OCI-LY3 (cell line): Measurements from ENCODE around the gene UBTD1.
A peak's percentile ranks its signal among the peaks of the same experiment; 100 is the strongest.

Experiments used
- H2AFZ ChIP-seq: fragments of 200-600, 300-600 bp; shearing (Covaris generic); 2 replicates; pipeline ENCODE4 v1.6.0; 2014; ENCODE audit warnings: antibody characterized with exemption, low read depth, low read length
- H3K27ac ChIP-seq: fragments of 200-600, 300-600 bp; sonication (generic); 2 replicates; pipeline ENCODE4 v1.5.1; 2014; ENCODE audit warnings: mild to moderate bottlenecking, low read length, moderate library complexity, mixed read lengths
- H3K27me3 ChIP-seq: fragments of 200-600, 300-600 bp; sonication (generic); 2 replicates; pipeline ENCODE4 v1.6.1; 2014; ENCODE audit warnings: low read depth, low read length, mixed read lengths
- H3K36me3 ChIP-seq: fragments of 200-600, 300-600 bp; sonication (generic); replicated peaks from 2 replicates; pipeline ENCODE3; 2014; ENCODE audit warnings: low read depth, low read length, mixed read lengths
- H3K4me1 ChIP-seq: fragments of 300-600, 200-600 bp; sonication (generic); 2 replicates; pipeline ENCODE4 v1.6.1; 2014; ENCODE audit warnings: low read length, mixed read lengths
- H3K4me2 ChIP-seq: fragments of 200-600, 300-600 bp; sonication (generic); 2 replicates; pipeline ENCODE4 v1.6.1; 2014; ENCODE audit warnings: low read length, mixed read lengths
- H3K4me3 ChIP-seq: fragments of 300-600, 200-600 bp; sonication (generic); 2 replicates; pipeline ENCODE4 v1.5.1; 2014; ENCODE audit warnings: antibody characterized with exemption, mild to moderate bottlenecking, low read length, moderate library complexity
- H3K79me2 ChIP-seq: fragments of 300-600, 200-600 bp; shearing (Covaris generic); 2 replicates; pipeline ENCODE4 v1.6.1; 2014; ENCODE audit warnings: mild to moderate bottlenecking, low read length, mixed read lengths
- H3K9ac ChIP-seq: fragments of 300-600, 200-600 bp; shearing (Covaris generic); 2 replicates; pipeline ENCODE4 v1.6.0; 2014; ENCODE audit warnings: mild to moderate bottlenecking, low read length, moderate library complexity
- H3K9me3 ChIP-seq: fragments of 200-600, 300-600 bp; shearing (Covaris generic); 2 replicates; pipeline ENCODE4 v1.6.1; 2014; ENCODE audit warnings: low read length, mixed read lengths; ENCODE audit not compliant: insufficient read depth
- H4K20me1 ChIP-seq: fragments of 200-600, 300-600 bp; sonication (generic); 2 replicates; pipeline ENCODE4 v1.6.1; 2016; ENCODE audit warnings: low read length, mixed read lengths; ENCODE audit not compliant: insufficient read depth
- EZH2phosphoT487 ChIP-seq: fragments of 200-600 bp; shearing (Covaris generic); IDR thresholded peaks from 2 replicates; pipeline ENCODE4 v1.6.1; 2018; ENCODE audit warnings: antibody characterized with exemption, mixed run types, low read depth
- TF ChIP-seq, protein P1 (sequence below): fragments of 200-600, 300-600 bp; sonication (generic); IDR thresholded peaks from 2 replicates; pipeline ENCODE4 v1.5.1; 2014; ENCODE audit warnings: antibody characterized with exemption, low read length, low read depth

UBTD1 gene

GRCh38 chr10:97571622-97572021 lies 72.9 kb downstream of the UBTD1 start:
- no peak overlapping the region for H2AFZ ChIP-seq
- H3K27ac ChIP-seq = no peak overlapping the region
- H3K9me3 ChIP-seq = no peaks in the 10 kb centered on the region
- no peak overlapping the region for H3K4me3 ChIP-seq
- no peak for TF ChIP-seq EZH2phosphoT487
- TF ChIP-seq, protein P1, sequence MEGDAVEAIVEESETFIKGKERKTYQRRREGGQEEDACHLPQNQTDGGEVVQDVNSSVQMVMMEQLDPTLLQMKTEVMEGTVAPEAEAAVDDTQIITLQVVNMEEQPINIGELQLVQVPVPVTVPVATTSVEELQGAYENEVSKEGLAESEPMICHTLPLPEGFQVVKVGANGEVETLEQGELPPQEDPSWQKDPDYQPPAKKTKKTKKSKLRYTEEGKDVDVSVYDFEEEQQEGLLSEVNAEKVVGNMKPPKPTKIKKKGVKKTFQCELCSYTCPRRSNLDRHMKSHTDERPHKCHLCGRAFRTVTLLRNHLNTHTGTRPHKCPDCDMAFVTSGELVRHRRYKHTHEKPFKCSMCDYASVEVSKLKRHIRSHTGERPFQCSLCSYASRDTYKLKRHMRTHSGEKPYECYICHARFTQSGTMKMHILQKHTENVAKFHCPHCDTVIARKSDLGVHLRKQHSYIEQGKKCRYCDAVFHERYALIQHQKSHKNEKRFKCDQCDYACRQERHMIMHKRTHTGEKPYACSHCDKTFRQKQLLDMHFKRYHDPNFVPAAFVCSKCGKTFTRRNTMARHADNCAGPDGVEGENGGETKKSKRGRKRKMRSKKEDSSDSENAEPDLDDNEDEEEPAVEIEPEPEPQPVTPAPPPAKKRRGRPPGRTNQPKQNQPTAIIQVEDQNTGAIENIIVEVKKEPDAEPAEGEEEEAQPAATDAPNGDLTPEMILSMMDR = no peak
- no peaks in the 10 kb centered on the region for H3K79me2 ChIP-seq
- H3K9ac ChIP-seq = no peak overlapping the region
- no peak overlapping the region for H3K4me2 ChIP-seq
- H3K4me1 ChIP-seq = no peaks in the 10 kb centered on the region
- no peaks in the 10 kb centered on the region for H4K20me1 ChIP-seq
- no peaks in the 10 kb centered on the region for H3K36me3 ChIP-seq
- no peaks in the 10 kb centered on the region for H3K27me3 ChIP-seq

DNA sequence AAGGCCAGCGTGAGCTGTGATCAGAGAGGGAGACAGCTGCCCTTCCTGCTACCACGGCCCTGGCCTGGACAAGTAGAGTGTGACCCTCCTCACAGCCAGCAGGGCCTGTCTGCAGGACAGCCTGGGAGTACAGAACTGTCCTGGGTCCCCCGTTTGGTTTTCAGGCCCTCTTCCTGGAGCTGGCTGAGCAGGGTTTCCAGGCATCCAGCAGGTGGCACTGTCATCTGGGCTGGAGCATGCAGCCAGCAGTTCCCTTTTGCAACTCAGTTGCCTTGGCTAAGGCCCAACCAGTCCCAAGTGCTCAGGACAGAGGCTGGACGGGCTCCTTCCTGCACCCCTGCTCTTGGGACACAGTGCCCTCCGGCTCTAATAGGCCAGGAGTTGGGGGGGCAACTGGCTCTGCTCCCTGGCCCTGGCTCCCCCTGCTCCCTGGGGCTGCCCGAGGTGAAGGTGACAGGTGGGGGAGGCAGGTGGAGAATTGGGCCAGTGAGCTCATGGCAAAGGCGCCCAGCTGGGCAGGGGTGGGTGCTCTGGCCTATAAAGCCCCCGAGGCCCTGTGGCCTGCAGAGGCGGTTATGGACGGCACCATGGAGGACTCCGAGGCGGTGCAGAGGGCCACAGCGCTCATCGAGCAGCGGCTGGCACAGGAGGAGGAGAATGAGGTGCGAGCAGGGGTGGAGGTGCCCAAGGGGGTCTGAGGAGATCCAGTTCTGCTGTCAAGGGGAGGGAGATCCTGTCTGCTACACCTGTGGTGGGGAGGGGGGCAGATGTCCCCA lies 73.7 kb downstream of the UBTD1 start, which contains the start of gene ANKRD2:
Gene ANKRD2 (plus strand): TSS at position 566 of the 776 bp plus-strand sequence. CDS start 10 bp downstream, at position 576.
- Histone ChIP-seq H3K27ac (no peak within 1 kb of the TSS), H2AFZ (peak within 1 kb of the TSS; percentile 33; the same call in 1 of the 2 replicates), H3K9me3 (no peaks in the 10 kb centered on the region), H3K27me3 (no peaks in the 10 kb centered on the region), H3K4me1 (no peaks in the 10 kb centered on the region), H3K79me2 (no peaks in the 10 kb centered on the region), H3K4me3 (no peak within 1 kb of the TSS), H4K20me1 (no peaks in the 10 kb centered on the region), H3K36me3 (no peaks in the 10 kb centered on the region), H3K4me2 (no peak within 1 kb of the TSS), H3K9ac (no peak within 1 kb of the TSS)
- TF ChIP-seq, protein P1 = peak; percentile 66
- TF ChIP-seq EZH2phosphoT487 = no peak

- H3K4me2 ChIP-seq = no peak overlapping the region
- TF ChIP-seq, protein P1 = no peak
- no peak for TF ChIP-seq EZH2phosphoT487
- no peaks in the 10 kb centered on the region for H3K36me3 ChIP-seq
- H3K27me3 ChIP-seq = no peaks in the 10 kb centered on the region
- H3K4me1 ChIP-seq = no peaks in the 10 kb centered on the region
- H3K27ac ChIP-seq = no peak overlapping the region
- H3K9me3 ChIP-seq = no peaks in the 10 kb centered on the region
- no peak overlapping the region for H3K4me3 ChIP-seq
- H4K20me1 ChIP-seq = no peaks in the 10 kb centered on the region
- H3K79me2 ChIP-seq = no peaks in the 10 kb centered on the region
- no peak overlapping the region for H3K9ac ChIP-seq
- no peak overlapping the region for H2AFZ ChIP-seq
Observed at GRCh38 chr10:97573021-97573420, 74.3 kb downstream of the UBTD1 start.

DNA sequence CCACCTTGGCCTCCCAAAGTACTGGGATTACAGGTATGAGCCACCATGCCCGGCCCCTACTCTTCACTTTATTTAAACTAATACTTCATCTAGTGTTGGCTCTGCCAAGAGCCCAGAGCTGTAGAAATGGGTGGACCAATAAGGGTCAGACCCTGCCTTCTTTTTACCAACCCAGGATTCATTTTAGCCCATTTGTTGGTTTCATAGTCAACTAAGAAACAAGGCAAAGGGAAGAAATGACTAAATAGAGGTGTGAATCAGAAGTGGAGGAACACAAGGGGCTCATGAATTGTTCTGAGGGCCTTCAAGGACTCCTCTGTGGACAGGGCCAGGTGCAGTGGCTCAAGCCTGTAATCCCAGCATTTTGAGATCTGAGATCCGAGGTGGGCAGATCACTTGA lies 74.9 kb downstream of the UBTD1 start:
- Histone ChIP-seq H3K9ac (no peak overlapping the region), H3K27me3 (no peaks in the 10 kb centered on the region), H3K4me1 (no peaks in the 10 kb centered on the region), H3K4me2 (no peak overlapping the region), H3K36me3 (no peaks in the 10 kb centered on the region), H3K9me3 (no peaks in the 10 kb centered on the region), H3K27ac (no peak overlapping the region), H4K20me1 (no peaks in the 10 kb centered on the region), H3K4me3 (no peak overlapping the region), H2AFZ (no peak overlapping the region), H3K79me2 (no peaks in the 10 kb centered on the region)
- TF ChIP-seq, protein P1 = no peak
- TF ChIP-seq EZH2phosphoT487 = no peak
